Tibial nerve (tissue), 4 donors: ENCODE results near the gene LRRC14B.

Experiments used
- EP300 ChIP-seq, 2 donors: sonication (generic); formaldehyde crosslinking; IDR thresholded peaks; one replicate each; pipeline ENCODE4 v1.6.1; 2017; ENCODE audit warnings: antibody characterized with exemption in 2 of 2, mild to moderate bottlenecking in 1 of 2
- POLR2A ChIP-seq, 2 donors: fragments of 450-650 bp; IDR thresholded peaks; one replicate each; pipeline ENCODE4 v1.6.1; 2017; ENCODE audit warnings: antibody characterized with exemption in 2 of 2, mild to moderate bottlenecking in 2 of 2, moderate library complexity in 2 of 2
- TF ChIP-seq, protein P1 (sequence below), 5 experiments: fragments of 200-600 bp in 3 of 5; fragments of 450-650 bp in 2 of 5; sonication (generic) in 3 of 5; IDR thresholded peaks; one replicate each; pipeline ENCODE4 v1.5.1; 2016 to 2019; ENCODE audit warnings: antibody characterized with exemption in 5 of 5, mild to moderate bottlenecking in 3 of 5, moderate library complexity in 2 of 5

DNA sequence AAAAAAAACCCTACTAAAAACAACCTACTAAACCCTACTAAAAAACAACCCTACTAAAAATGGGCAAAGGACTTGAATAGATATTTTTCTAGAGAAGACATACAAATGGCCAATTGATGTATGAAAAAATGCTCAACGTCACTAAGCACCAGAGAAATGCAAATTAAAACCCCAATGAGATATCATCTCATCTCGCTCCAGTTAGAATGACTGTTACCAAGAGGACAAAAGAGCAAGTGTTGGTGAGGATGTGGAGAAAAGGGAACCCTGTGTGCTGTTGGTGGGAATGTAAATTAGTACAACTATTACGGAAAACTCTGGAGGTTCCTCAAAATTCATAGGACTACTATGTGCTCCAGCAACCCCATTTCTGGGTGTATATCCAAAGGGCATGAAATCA lies 37.6 kb downstream of the LRRC14B start:
- TF ChIP-seq EP300 (IDR thresholded peaks at IDR 0.05) (no peak), POLR2A (IDR thresholded peaks at IDR 0.05) (no peak)
- TF ChIP-seq, protein P1, sequence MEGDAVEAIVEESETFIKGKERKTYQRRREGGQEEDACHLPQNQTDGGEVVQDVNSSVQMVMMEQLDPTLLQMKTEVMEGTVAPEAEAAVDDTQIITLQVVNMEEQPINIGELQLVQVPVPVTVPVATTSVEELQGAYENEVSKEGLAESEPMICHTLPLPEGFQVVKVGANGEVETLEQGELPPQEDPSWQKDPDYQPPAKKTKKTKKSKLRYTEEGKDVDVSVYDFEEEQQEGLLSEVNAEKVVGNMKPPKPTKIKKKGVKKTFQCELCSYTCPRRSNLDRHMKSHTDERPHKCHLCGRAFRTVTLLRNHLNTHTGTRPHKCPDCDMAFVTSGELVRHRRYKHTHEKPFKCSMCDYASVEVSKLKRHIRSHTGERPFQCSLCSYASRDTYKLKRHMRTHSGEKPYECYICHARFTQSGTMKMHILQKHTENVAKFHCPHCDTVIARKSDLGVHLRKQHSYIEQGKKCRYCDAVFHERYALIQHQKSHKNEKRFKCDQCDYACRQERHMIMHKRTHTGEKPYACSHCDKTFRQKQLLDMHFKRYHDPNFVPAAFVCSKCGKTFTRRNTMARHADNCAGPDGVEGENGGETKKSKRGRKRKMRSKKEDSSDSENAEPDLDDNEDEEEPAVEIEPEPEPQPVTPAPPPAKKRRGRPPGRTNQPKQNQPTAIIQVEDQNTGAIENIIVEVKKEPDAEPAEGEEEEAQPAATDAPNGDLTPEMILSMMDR (IDR thresholded peaks at IDR 0.05): no peak
